ENCODE measurements around the gene COG2. TPM values are rescaled to one million over a fixed set of nuclear protein-coding genes. Genes with fewer than 3 reads are reported as not detected.

The COG2 gene
- total and polyA plus RNA-seq, 2 of the 13 experiments (the other 11 are each of a cell fraction or from before 2014, with no cell fraction given): 16.8 to 36.3 TPM

DNA sequence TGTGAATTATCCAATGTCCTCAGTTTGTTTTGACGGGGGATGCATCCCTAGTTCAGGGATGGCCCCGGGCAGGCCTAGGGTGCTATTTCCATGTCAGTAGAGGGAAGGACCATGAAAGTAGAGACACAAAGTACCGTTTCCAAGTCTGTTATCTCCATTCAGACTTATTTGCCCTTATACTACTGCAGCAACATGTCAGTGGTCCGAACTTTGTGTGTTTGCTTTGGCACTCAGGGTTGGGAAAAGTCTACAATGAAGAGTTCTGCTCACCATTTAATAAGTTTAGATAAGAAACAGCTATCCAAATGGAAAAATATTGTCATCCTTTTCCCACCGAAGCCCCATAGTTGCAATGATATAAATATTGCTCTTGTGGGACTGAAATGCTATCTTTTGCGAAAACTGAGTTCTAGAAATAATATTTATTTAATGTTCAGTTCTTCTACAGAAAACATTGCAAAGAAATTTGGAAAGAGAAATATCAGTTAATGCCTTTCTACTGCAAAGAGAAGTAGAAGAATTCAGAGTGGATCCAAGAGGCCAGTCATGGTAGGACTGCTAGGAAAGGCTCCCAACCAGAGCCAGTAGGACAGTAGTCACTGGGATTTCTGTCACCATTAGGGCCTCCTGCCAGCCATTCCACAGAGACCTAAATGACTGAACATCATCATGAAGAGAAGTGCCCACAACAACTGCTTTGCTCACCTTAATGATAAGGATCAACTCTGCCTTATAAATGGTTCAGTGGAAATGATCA, 83.2 kb downstream of the COG2 start (continued):
- no peak for TF ChIP-seq ZBTB21 (CRISPR knock-in tag; IDR thresholded peaks at IDR 0.05)
- TF ChIP-seq, protein P1, sequence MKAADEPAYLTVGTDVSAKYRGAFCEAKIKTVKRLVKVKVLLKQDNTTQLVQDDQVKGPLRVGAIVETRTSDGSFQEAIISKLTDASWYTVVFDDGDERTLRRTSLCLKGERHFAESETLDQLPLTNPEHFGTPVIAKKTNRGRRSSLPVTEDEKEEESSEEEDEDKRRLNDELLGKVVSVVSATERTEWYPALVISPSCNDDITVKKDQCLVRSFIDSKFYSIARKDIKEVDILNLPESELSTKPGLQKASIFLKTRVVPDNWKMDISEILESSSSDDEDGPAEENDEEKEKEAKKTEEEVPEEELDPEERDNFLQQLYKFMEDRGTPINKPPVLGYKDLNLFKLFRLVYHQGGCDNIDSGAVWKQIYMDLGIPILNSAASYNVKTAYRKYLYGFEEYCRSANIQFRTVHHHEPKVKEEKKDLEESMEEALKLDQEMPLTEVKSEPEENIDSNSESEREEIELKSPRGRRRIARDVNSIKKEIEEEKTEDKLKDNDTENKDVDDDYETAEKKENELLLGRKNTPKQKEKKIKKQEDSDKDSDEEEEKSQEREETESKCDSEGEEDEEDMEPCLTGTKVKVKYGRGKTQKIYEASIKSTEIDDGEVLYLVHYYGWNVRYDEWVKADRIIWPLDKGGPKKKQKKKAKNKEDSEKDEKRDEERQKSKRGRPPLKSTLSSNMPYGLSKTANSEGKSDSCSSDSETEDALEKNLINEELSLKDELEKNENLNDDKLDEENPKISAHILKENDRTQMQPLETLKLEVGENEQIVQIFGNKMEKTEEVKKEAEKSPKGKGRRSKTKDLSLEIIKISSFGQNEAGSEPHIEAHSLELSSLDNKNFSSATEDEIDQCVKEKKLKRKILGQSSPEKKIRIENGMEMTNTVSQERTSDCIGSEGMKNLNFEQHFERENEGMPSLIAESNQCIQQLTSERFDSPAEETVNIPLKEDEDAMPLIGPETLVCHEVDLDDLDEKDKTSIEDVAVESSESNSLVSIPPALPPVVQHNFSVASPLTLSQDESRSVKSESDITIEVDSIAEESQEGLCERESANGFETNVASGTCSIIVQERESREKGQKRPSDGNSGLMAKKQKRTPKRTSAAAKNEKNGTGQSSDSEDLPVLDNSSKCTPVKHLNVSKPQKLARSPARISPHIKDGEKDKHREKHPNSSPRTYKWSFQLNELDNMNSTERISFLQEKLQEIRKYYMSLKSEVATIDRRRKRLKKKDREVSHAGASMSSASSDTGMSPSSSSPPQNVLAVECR (CRISPR knock-in tag; IDR thresholded peaks at IDR 0.05; ENCODE audit: borderline replicate concordance): no peak; the same call in 1 of the 2 replicates
- TF ChIP-seq, protein P2, sequence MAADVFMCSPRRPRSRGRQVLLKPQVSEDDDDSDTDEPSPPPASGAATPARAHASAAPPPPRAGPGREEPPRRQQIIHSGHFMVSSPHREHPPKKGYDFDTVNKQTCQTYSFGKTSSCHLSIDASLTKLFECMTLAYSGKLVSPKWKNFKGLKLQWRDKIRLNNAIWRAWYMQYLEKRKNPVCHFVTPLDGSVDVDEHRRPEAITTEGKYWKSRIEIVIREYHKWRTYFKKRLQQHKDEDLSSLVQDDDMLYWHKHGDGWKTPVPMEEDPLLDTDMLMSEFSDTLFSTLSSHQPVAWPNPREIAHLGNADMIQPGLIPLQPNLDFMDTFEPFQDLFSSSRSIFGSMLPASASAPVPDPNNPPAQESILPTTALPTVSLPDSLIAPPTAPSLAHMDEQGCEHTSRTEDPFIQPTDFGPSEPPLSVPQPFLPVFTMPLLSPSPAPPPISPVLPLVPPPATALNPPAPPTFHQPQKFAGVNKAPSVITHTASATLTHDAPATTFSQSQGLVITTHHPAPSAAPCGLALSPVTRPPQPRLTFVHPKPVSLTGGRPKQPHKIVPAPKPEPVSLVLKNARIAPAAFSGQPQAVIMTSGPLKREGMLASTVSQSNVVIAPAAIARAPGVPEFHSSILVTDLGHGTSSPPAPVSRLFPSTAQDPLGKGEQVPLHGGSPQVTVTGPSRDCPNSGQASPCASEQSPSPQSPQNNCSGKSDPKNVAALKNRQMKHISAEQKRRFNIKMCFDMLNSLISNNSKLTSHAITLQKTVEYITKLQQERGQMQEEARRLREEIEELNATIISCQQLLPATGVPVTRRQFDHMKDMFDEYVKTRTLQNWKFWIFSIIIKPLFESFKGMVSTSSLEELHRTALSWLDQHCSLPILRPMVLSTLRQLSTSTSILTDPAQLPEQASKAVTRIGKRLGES (CRISPR knock-in tag; IDR thresholded peaks at IDR 0.05; ENCODE audit: borderline replicate concordance): no peak
- TF ChIP-seq, protein P3, sequence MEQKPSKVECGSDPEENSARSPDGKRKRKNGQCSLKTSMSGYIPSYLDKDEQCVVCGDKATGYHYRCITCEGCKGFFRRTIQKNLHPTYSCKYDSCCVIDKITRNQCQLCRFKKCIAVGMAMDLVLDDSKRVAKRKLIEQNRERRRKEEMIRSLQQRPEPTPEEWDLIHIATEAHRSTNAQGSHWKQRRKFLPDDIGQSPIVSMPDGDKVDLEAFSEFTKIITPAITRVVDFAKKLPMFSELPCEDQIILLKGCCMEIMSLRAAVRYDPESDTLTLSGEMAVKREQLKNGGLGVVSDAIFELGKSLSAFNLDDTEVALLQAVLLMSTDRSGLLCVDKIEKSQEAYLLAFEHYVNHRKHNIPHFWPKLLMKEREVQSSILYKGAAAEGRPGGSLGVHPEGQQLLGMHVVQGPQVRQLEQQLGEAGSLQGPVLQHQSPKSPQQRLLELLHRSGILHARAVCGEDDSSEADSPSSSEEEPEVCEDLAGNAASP (CRISPR knock-in tag; IDR thresholded peaks at IDR 0.05; ENCODE audit: borderline replicate concordance): peak; percentile 43; the same call in 1 of the 2 replicates
- no peak for TF ChIP-seq ZNF776 (CRISPR knock-in tag; IDR thresholded peaks at IDR 0.05)
- peak; percentile 31; the same call in 1 of the 2 replicates for TF ChIP-seq MAX (IDR thresholded peaks at IDR 0.05)
- TF ChIP-seq, protein P4, sequence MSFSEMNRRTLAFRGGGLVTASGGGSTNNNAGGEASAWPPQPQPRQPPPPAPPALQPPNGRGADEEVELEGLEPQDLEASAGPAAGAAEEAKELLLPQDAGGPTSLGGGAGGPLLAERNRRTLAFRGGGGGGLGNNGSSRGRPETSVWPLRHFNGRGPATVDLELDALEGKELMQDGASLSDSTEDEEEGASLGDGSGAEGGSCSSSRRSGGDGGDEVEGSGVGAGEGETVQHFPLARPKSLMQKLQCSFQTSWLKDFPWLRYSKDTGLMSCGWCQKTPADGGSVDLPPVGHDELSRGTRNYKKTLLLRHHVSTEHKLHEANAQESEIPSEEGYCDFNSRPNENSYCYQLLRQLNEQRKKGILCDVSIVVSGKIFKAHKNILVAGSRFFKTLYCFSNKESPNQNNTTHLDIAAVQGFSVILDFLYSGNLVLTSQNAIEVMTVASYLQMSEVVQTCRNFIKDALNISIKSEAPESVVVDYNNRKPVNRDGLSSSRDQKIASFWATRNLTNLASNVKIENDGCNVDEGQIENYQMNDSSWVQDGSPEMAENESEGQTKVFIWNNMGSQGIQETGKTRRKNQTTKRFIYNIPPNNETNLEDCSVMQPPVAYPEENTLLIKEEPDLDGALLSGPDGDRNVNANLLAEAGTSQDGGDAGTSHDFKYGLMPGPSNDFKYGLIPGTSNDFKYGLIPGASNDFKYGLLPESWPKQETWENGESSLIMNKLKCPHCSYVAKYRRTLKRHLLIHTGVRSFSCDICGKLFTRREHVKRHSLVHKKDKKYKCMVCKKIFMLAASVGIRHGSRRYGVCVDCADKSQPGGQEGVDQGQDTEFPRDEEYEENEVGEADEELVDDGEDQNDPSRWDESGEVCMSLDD (CRISPR knock-in tag; IDR thresholded peaks at IDR 0.05; ENCODE audit: borderline replicate concordance): no peak
- TF ChIP-seq, protein P5, sequence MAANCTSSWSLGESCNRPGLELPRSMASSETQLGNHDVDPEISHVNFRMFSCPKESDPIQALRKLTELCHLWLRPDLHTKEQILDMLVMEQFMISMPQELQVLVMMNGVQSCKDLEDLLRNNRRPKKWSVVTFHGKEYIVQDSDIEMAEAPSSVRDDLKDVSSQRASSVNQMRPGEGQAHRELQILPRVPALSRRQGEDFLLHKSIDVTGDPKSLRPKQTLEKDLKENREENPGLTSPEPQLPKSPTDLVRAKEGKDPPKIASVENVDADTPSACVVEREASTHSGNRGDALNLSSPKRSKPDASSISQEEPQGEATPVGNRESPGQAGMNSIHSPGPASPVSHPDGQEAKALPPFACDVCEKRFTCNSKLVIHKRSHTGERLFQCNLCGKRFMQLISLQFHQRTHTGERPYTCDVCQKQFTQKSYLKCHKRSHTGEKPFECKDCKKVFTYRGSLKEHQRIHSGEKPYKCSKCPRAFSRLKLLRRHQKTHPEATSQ (CRISPR knock-in tag; IDR thresholded peaks at IDR 0.05; ENCODE audit: borderline replicate concordance): no peak
- peak; percentile 21; the same call in 1 of the 2 replicates for TF ChIP-seq ZNF652 (CRISPR knock-in tag; IDR thresholded peaks at IDR 0.05; ENCODE audit: borderline replicate concordance, low read depth)
- TF ChIP-seq STAG1 (CRISPR knock-in tag; IDR thresholded peaks at IDR 0.05): no peak
- no peak for TF ChIP-seq SNRNP70 (IDR thresholded peaks at IDR 0.05; ENCODE audit: low read depth, low read length)
- TF ChIP-seq ZEB1 (IDR thresholded peaks at IDR 0.05; ENCODE audit: insufficient replicate concordance, low read depth): no peak
- TF ChIP-seq IKZF1 (IDR thresholded peaks at IDR 0.05): no peak
- no peak for TF ChIP-seq SMARCE1 (IDR thresholded peaks at IDR 0.05; ENCODE audit: borderline replicate concordance)
- TF ChIP-seq AKAP8 (CRISPR knock-in tag; IDR thresholded peaks at IDR 0.05): no peak
